CD14-positive monocyte (primary cell): Measurements from ENCODE around the gene RPTOR. TPM values are rescaled to one million over a fixed set of nuclear protein-coding genes. Genes with fewer than 3 reads are reported as not detected.

ENCODE experiments used
- DNase-seq, 3 donors: peaks; one replicate each; pipeline ENCODE4 v3.0.0-alpha.2; 2011 to 2022
- H2AFZ ChIP-seq: 2 replicates; pipeline ENCODE4 v1.6.0; 2012; ENCODE audit warnings: mild to moderate bottlenecking, low read depth, low read length, inconsistent platforms; ENCODE audit not compliant: insufficient read depth, poor library complexity, severe bottlenecking
- H3K27ac ChIP-seq, 2 donors: 1 replicate in 1 of 2; 2 replicates in 1 of 2; pipeline ENCODE4 v1.5.1; 2012 to 2013; ENCODE audit warnings: low read length in 2 of 2, control low read depth in 1 of 2, inconsistent platforms in 1 of 2, low read depth in 1 of 2, mild to moderate bottlenecking in 1 of 2
- H3K27me3 ChIP-seq, 2 donors: one replicate each; pipeline versions ENCODE4 v1.6.0 to v1.6.1; 2011 to 2013; ENCODE audit warnings: low read length in 2 of 2; ENCODE audit not compliant: control insufficient read depth in 2 of 2, insufficient read depth in 2 of 2
- H3K36me3 ChIP-seq, 2 donors: replicated peaks in 1 of 2; 1 replicate in 1 of 2; 2 replicates in 1 of 2; pipeline versions ENCODE4 v1.5.1 to v1.6.1; 2012 to 2013; ENCODE audit warnings: low read length in 2 of 2, control low read depth in 1 of 2, inconsistent platforms in 1 of 2, mild to moderate bottlenecking in 1 of 2; ENCODE audit not compliant: insufficient read depth in 2 of 2, control insufficient read depth in 1 of 2
- H3K4me1 ChIP-seq, 2 donors: 1 replicate in 1 of 2; 2 replicates in 1 of 2; pipeline versions ENCODE4 v1.5.1 to v1.6.1; 2012 to 2013; ENCODE audit warnings: low read length in 2 of 2, control low read depth in 1 of 2, inconsistent platforms in 1 of 2, mild to moderate bottlenecking in 1 of 2, moderate library complexity in 1 of 2; ENCODE audit not compliant: insufficient read depth in 2 of 2, control insufficient read depth in 1 of 2
- H3K4me2 ChIP-seq: replicated peaks from 2 replicates; pipeline ENCODE3; 2012; ENCODE audit warnings: low read length, moderate library complexity, mild to moderate bottlenecking; ENCODE audit not compliant: poor library complexity, severe bottlenecking; ENCODE audit errors: extremely low read depth
- H3K4me3 ChIP-seq, 3 experiments: fragments of 200-600 bp in 1 of 3; sonication (generic) in 1 of 3; replicated peaks in 1 of 3; 1 replicate in 2 of 3; 2 replicates in 1 of 3; pipeline ENCODE4 v1.5.1; 2011 to 2013; ENCODE audit warnings: low read length in 3 of 3, mild to moderate bottlenecking in 3 of 3, control low read depth in 2 of 3, low read depth in 2 of 3, inconsistent platforms in 1 of 3, moderate library complexity in 1 of 3
- H3K79me2 ChIP-seq: 2 replicates; pipeline ENCODE4 v1.6.0; 2012; ENCODE audit warnings: mild to moderate bottlenecking, control low read depth, inconsistent platforms, low read length, moderate library complexity; ENCODE audit not compliant: insufficient read depth
- H3K9ac ChIP-seq: 2 replicates; pipeline ENCODE4 v1.6.0; 2017; ENCODE audit warnings: low read length, mild to moderate bottlenecking; ENCODE audit not compliant: insufficient read depth, poor library complexity, severe bottlenecking
- H3K9me3 ChIP-seq, 2 donors: replicated peaks in 1 of 2; 1 replicate in 1 of 2; 2 replicates in 1 of 2; pipeline versions ENCODE4 v1.5.1 to v1.6.1; 2012 to 2013; ENCODE audit warnings: low read length in 2 of 2, control low read depth in 1 of 2; ENCODE audit not compliant: control insufficient read depth in 1 of 2, insufficient read depth in 1 of 2
- H4K20me1 ChIP-seq: 2 replicates; pipeline ENCODE4 v1.6.0; 2012; ENCODE audit warnings: mild to moderate bottlenecking, low read length, control low read depth, moderate library complexity; ENCODE audit not compliant: insufficient read depth
- H3K27ac Mint-ChIP-seq, 7 donors: one replicate each; pipeline ENCODE4 v1.8.0; 2020; ENCODE audit warnings: mild to moderate bottlenecking in 7 of 7, mixed read lengths in 7 of 7, moderate library complexity in 6 of 7, inconsistent platforms in 2 of 7
- H3K27me3 Mint-ChIP-seq, 3 donors: one replicate each; pipeline ENCODE4 v1.8.0; 2021 to 2022; ENCODE audit warnings: low read depth in 3 of 3, mild to moderate bottlenecking in 3 of 3, mixed read lengths in 3 of 3, moderate library complexity in 3 of 3, inconsistent platforms in 1 of 3
- H3K36me3 Mint-ChIP-seq, 2 donors: one replicate each; pipeline ENCODE4 v1.8.0; 2020; ENCODE audit warnings: mixed read lengths in 2 of 2, inconsistent platforms in 1 of 2, mild to moderate bottlenecking in 1 of 2
- H3K4me1 Mint-ChIP-seq: one replicate; pipeline ENCODE4 v1.8.0; 2020; ENCODE audit warnings: mild to moderate bottlenecking, mixed read lengths
- H3K4me3 Mint-ChIP-seq, 2 donors: one replicate each; pipeline ENCODE4 v1.8.0; 2020; ENCODE audit warnings: mild to moderate bottlenecking in 2 of 2, mixed read lengths in 2 of 2, moderate library complexity in 1 of 2
- H3K9me3 Mint-ChIP-seq, 7 donors: one replicate each; pipeline ENCODE4 v1.8.0; 2020 to 2022; ENCODE audit warnings: mixed read lengths in 7 of 7, mild to moderate bottlenecking in 6 of 7, moderate library complexity in 6 of 7, inconsistent platforms in 2 of 7
- WGBS: methylation state at CpG from one replicate; pipeline ENCODE4 v1.1.5; 2013; ENCODE audit warnings: missing lambda C conversion rate; ENCODE audit not compliant: insufficient coverage; 5-methylcytosine and 5-hydroxymethylcytosine counted together
- intact Hi-C, 2 donors: fragments of 100-400 bp; cut with micrococcal nuclease; formaldehyde crosslinking; loops; one replicate each; pipeline versions ENCODE4 v1.15.0 to v1.15.1; 2023
- polyA plus RNA-seq, 3 donors: library from polyadenylated mRNA; depleted of rRNA in 1 of 3; unstranded in 2 of 3; stranded (reverse) in 1 of 3; fragments of 300-500 nt in 2 of 3; fragments of >200 nt in 1 of 3; fragmentation: Illumina TruSeq in 2 of 3; gene quantifications; 1 replicate in 2 of 3; 2 replicates in 1 of 3; pipeline ENCODE4 v1.2.3, GENCODE V29; 2012 to 2021
- TF ChIP-seq, protein P1 (sequence below): fragments of 200-600 bp; IDR thresholded peaks from one replicate; pipeline ENCODE4 v1.8.0; 2022; ENCODE audit warnings: antibody characterized with exemption, mild to moderate bottlenecking

Gene RPTOR
- polyA plus RNA-seq, 3 donors: 1.1 to 8.7 (median 2.6) TPM

GRCh38 chr17:80945736-80946135 lies 401.1 kb downstream of the RPTOR start:
- H3K79me2 ChIP-seq: no peaks in the 10 kb centered on the region
- peaks cover 2 to 5% of the 10 kb centered on the region in 2 donors for H3K4me1 ChIP-seq
- no peak for DNase-seq
- no peaks in the 10 kb centered on the region for H4K20me1 ChIP-seq
- no peak overlapping the region for H3K4me2 ChIP-seq
- no peaks in the 10 kb centered on the region for H3K27me3 Mint-ChIP-seq
- H3K36me3 ChIP-seq: peaks cover 31 to 71% of the 10 kb centered on the region in 2 donors
- H3K27ac Mint-ChIP-seq: no peak overlapping the region
- H3K36me3 Mint-ChIP-seq: peaks cover 45 to 70% of the 10 kb centered on the region in 2 donors
- no peak overlapping the region for H2AFZ ChIP-seq
- TF ChIP-seq, protein P1, sequence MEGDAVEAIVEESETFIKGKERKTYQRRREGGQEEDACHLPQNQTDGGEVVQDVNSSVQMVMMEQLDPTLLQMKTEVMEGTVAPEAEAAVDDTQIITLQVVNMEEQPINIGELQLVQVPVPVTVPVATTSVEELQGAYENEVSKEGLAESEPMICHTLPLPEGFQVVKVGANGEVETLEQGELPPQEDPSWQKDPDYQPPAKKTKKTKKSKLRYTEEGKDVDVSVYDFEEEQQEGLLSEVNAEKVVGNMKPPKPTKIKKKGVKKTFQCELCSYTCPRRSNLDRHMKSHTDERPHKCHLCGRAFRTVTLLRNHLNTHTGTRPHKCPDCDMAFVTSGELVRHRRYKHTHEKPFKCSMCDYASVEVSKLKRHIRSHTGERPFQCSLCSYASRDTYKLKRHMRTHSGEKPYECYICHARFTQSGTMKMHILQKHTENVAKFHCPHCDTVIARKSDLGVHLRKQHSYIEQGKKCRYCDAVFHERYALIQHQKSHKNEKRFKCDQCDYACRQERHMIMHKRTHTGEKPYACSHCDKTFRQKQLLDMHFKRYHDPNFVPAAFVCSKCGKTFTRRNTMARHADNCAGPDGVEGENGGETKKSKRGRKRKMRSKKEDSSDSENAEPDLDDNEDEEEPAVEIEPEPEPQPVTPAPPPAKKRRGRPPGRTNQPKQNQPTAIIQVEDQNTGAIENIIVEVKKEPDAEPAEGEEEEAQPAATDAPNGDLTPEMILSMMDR: no peak
- H3K27ac ChIP-seq: no peak overlapping the region
- H3K27me3 ChIP-seq: no peaks in the 10 kb centered on the region
- no peaks in the 10 kb centered on the region for H3K9me3 ChIP-seq
- no peak overlapping the region for H3K4me3 ChIP-seq
- no peak overlapping the region for H3K9ac ChIP-seq
- peaks cover 0 to 7% (median 0%) of the 10 kb centered on the region in 7 donors for H3K9me3 Mint-ChIP-seq
- intact Hi-C loops: no loop called here
- H3K4me3 Mint-ChIP-seq: no peak overlapping the region
- WGBS: 99% methylated on average over 15 of the region's 17 CpGs
- peaks cover 4% of the 10 kb centered on the region for H3K4me1 Mint-ChIP-seq

DNA sequence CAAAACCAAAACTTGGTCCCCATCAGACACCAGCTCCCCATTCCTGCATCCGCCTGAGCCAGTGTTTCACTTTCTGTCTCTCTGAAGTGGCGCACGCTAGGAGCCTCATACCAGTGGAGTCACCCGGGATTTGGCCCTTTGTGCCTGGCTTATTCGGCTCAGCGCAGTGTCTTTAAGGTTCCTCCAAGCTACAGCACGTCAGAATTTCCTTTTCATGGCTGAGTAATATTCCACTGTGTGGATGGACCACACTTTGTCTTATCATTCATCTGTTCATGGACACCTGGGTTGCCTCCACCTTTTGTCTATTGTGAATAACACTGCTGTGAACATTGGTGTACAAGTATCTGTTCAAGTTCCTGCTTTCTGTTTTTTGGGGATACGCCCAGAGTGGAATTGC lies 401.8 kb downstream of the RPTOR start:
- H3K27me3 Mint-ChIP-seq: no peaks in the 10 kb centered on the region

More for the DNA sequence above, 401.8 kb downstream of the RPTOR start:
- no peak for DNase-seq
- Mint-ChIP-seq H3K4me3 (no peak overlapping the region), H3K4me1 (no peaks in the 10 kb centered on the region), H3K27ac (no peak overlapping the region), H3K9me3 (peaks cover 0 to 7% (median 0%) of the 10 kb centered on the region in 7 donors), H3K36me3 (peaks cover 48 to 71% of the 10 kb centered on the region in 2 donors)
- 99% methylated on average over 7 of the region's 8 CpGs for WGBS
- no peak overlapping the region for H3K9ac ChIP-seq
- no peak overlapping the region for H3K4me3 ChIP-seq
- intact Hi-C loops: no loop called here
- no peaks in the 10 kb centered on the region for H3K79me2 ChIP-seq
- no peaks in the 10 kb centered on the region for H3K9me3 ChIP-seq
- H2AFZ ChIP-seq: no peak overlapping the region
- H3K4me1 ChIP-seq: no peaks in the 10 kb centered on the region
- TF ChIP-seq, protein P1: no peak
- H3K4me2 ChIP-seq: no peak overlapping the region
- peaks cover 36 to 77% of the 10 kb centered on the region in 2 donors for H3K36me3 ChIP-seq
- H4K20me1 ChIP-seq: no peaks in the 10 kb centered on the region
- no peaks in the 10 kb centered on the region for H3K27me3 ChIP-seq
- H3K27ac ChIP-seq: no peak overlapping the region
